T-helper 22 cell (primary cell): ENCODE data around the gene BRWD1.
"Not testable (repeated sequence)": the region's sequence is repeated elsewhere in the genome, so short reads cannot be mapped to it uniquely, and the experiment has no call there.

Source experiments
- DNase-seq: peaks from one replicate; pipeline ENCODE4 v3.0.0-alpha.2; 2020; ENCODE audit warnings: low read depth

BRWD1 gene

GRCh38 chr21:39281853-39282252 lies 31.6 kb downstream of the BRWD1 start:
- no peak for DNase-seq

- no peak for DNase-seq
Observed at GRCh38 chr21:39281207-39281606, 32.2 kb downstream of the BRWD1 start.

- no peak for DNase-seq
Observed at GRCh38 chr21:39269620-39270019, 43.8 kb downstream of the BRWD1 start.

GRCh38 chr21:39265603-39266002 lies 47.8 kb downstream of the BRWD1 start:
- no peak for DNase-seq

- no peak for DNase-seq
Observed at GRCh38 chr21:39263372-39263771, 50.1 kb downstream of the BRWD1 start.

GRCh38 chr21:39258207-39258606 lies 55.2 kb downstream of the BRWD1 start:
- no peak for DNase-seq

- no peak for DNase-seq
Observed at GRCh38 chr21:39251326-39251725, 62.1 kb downstream of the BRWD1 start.

- DNase-seq = no peak
Observed at GRCh38 chr21:39238275-39238674, 75.2 kb downstream of the BRWD1 start.

GRCh38 chr21:39232861-39233291 lies 80.6 kb downstream of the BRWD1 start:
- DNase-seq = no peak

GRCh38 chr21:39224930-39225329 lies 88.5 kb downstream of the BRWD1 start:
- DNase-seq = no peak

GRCh38 chr21:39221997-39222486 lies 91.4 kb downstream of the BRWD1 start:
- no peak for DNase-seq

GRCh38 chr21:39221282-39221996 lies 92.0 kb downstream of the BRWD1 start:
- DNase-seq = no peak

GRCh38 chr21:39220875-39221274 lies 92.6 kb downstream of the BRWD1 start:
- DNase-seq = not testable (repeated sequence)

- DNase-seq = no peak
Observed at GRCh38 chr21:39220150-39220549, 93.3 kb downstream of the BRWD1 start.

- DNase-seq = no peak
Observed at GRCh38 chr21:39218082-39218409, 95.4 kb downstream of the BRWD1 start.

GRCh38 chr21:39217356-39218081 lies 95.9 kb downstream of the BRWD1 start:
- no peak for DNase-seq

GRCh38 chr21:39216290-39216689 lies 97.1 kb downstream of the BRWD1 start:
- DNase-seq = no peak

GRCh38 chr21:39215078-39215477 lies 98.4 kb downstream of the BRWD1 start:
- no peak for DNase-seq

- DNase-seq = no peak
Observed at GRCh38 chr21:39209334-39209688, 104.1 kb downstream of the BRWD1 start.

- DNase-seq = no peak
Observed at GRCh38 chr21:39208624-39209333, 104.7 kb downstream of the BRWD1 start.

GRCh38 chr21:39204134-39204533 lies 109.3 kb downstream of the BRWD1 start:
- no peak for DNase-seq

GRCh38 chr21:39198800-39199199 lies 114.6 kb downstream of the BRWD1 start:
- DNase-seq = no peak
